ENCODE results near the gene TBC1D17. TPM values are rescaled to one million over a fixed set of nuclear protein-coding genes. Genes with fewer than 3 reads are reported as not detected.
"Not testable (repeated sequence)": the region's sequence is repeated elsewhere in the genome, so short reads cannot be mapped to it uniquely, and the experiment has no call there.

The TBC1D17 gene
- total RNA-seq, 1 experiment from 2014 or later: 17.8 TPM

DNA sequence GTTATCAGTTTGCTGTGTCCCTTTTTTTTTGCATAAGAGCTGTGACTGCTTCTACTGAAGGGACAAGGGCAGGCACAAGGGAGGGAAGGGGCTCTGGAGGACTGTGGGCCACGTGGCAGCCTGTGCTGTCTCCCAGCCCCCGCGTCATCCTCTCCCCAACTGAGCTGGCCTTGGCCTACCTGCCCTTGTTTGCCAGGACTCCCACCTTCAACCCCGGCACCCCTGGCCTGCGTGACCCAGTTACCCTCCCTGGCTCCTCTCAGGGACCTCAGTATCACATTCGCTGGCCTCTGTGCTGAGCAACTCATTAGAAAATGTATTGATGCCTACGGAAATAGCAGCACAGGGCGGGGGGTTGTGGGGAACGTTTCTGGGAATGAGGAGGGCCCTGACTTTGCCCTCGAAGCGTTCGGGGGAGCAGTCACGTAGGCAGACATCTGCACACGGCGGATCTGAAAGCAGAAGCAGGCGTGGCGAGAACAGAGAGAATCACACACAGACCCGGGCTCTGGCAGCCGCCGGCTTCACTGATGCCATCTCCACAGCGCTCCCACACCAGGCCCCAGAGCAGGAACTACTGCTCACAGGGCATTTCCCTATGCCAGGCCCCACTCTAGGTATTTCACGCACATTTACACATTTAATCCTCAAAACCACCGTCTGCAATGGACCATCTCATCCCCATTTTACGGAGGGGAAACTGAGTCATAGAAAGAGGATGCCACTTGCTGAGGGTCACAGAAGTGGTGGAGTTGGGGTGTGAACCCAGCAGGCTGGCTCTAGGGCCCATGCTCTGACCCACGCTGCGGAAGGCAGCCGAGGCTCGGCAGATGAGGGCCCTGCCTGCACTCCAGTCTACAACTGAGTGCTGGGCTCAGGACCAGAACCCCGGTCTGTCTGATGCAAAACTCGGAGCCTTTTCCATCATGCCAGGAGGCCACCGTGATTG is 45.8 kb downstream of the TBC1D17 start:
- H3K9me3 ChIP-seq (ENCODE audit: low read length): no peaks in the 10 kb centered on the region
- no peak for DNase-seq
- peaks cover 97% of the 10 kb centered on the region for H3K79me2 ChIP-seq (ENCODE audit: low read length)
- no peaks in the 10 kb centered on the region for H3K9me2 ChIP-seq (replicated peaks; ENCODE audit: low read length)
- peaks cover 72% of the 10 kb centered on the region for H3K36me3 ChIP-seq (ENCODE audit: low read depth, low read length)
- H2AFZ ChIP-seq (ENCODE audit: low read length): no peak overlapping the region
- BruUV-seq (replicated peaks): no TSS peak
- intact Hi-C loops (cut with micrococcal nuclease): no loop called here
- TF ChIP-seq EZH2 (IDR thresholded peaks at IDR 0.05; ENCODE audit: low read length, unreplicated experiment) (no peak), EZH2phosphoT487 (IDR thresholded peaks at IDR 0.05; ENCODE audit: borderline replicate concordance, low read length) (no peak)
- TF ChIP-seq, protein P1, sequence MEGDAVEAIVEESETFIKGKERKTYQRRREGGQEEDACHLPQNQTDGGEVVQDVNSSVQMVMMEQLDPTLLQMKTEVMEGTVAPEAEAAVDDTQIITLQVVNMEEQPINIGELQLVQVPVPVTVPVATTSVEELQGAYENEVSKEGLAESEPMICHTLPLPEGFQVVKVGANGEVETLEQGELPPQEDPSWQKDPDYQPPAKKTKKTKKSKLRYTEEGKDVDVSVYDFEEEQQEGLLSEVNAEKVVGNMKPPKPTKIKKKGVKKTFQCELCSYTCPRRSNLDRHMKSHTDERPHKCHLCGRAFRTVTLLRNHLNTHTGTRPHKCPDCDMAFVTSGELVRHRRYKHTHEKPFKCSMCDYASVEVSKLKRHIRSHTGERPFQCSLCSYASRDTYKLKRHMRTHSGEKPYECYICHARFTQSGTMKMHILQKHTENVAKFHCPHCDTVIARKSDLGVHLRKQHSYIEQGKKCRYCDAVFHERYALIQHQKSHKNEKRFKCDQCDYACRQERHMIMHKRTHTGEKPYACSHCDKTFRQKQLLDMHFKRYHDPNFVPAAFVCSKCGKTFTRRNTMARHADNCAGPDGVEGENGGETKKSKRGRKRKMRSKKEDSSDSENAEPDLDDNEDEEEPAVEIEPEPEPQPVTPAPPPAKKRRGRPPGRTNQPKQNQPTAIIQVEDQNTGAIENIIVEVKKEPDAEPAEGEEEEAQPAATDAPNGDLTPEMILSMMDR (conservative IDR thresholded peaks at IDR 0.05; ENCODE audit: low read depth, low read length): no peak
- peaks cover 71% of the 10 kb centered on the region for H4K20me1 ChIP-seq (ENCODE audit: low read length)
- H3K4me2 ChIP-seq (ENCODE audit: low read length): no peak overlapping the region
- no peak overlapping the region for H3K4me3 ChIP-seq (ENCODE audit: low read length)
- POLR2A ChIA-PET (ENCODE audit: unreplicated experiment): no interaction called here
- no peaks in the 10 kb centered on the region for H3K27me3 ChIP-seq (ENCODE audit: low read length)
- H3F3A ChIP-seq (ENCODE audit: low read length, unreplicated experiment): no peaks in the 10 kb centered on the region
- no peak overlapping the region for H3K27ac ChIP-seq (ENCODE audit: low read length)
- CTCF ChIA-PET: no interaction called here
- peaks cover 21% of the 10 kb centered on the region for H3K4me1 ChIP-seq (ENCODE audit: insufficient read depth, low read length)
- ATAC-seq: no peak
- no peak overlapping the region for H3K9ac ChIP-seq (ENCODE audit: low read length)

DNA sequence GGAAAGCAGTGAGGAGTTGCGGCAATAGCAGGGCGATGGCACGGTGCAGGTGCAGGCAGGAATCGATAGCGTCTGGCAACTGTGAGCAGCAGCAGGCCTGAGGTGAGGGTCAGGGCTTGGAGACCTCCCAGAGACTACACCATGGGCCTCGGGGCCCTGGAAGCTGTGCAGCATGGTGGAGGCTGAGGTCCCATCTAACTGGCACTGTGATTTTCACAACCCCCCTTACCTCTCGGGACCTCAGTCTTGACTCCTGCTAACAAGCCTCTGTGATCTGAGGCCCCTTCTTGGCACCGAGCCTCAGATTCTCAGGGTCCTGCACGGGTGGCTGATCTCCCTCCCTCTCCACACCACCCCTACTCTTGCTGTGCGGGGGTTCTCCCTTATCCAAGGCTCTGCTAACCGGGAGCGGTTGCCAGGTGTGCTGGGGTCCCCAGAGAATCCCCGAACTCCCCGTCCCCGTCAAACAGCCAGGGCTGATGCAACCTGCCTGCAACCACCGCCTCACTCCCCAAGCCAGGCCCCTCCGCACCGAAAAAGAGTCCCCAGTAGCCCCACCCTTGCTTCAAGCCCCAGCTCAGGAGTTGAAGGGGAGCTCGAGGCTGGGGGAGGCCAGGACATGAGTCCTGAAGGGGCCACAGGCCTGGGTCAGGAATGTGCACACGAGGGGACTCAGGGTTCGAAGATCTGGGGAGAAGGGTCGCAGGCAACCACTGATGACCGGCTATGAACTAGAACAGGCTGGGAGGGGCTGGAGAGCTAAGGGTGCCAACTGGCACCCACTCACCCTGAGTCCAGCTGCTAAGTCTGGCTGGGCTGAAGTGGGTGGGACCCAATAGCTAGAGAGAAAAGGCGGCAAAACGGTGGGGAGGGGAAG is 46.7 kb downstream of the TBC1D17 start:
- ChIA-PET POLR2A (ENCODE audit: unreplicated experiment) (no interaction called here), CTCF (no interaction called here)
- DNase-seq (no peak), ATAC-seq (no peak)
- H3K4me1 ChIP-seq (ENCODE audit: insufficient read depth, low read length): peaks cover 31% of the 10 kb centered on the region
- no peak overlapping the region for H3K4me3 ChIP-seq (ENCODE audit: low read length)
- intact Hi-C loops (cut with micrococcal nuclease): no loop called here
- TF ChIP-seq EZH2 (IDR thresholded peaks at IDR 0.05; ENCODE audit: low read length, unreplicated experiment) (no peak), EZH2phosphoT487 (IDR thresholded peaks at IDR 0.05; ENCODE audit: borderline replicate concordance, low read length) (no peak)
- H3K36me3 ChIP-seq (ENCODE audit: low read depth, low read length): peaks cover 66% of the 10 kb centered on the region
- H3K27me3 ChIP-seq (ENCODE audit: low read length): no peaks in the 10 kb centered on the region
- peaks cover 65% of the 10 kb centered on the region for H4K20me1 ChIP-seq (ENCODE audit: low read length)
- H3K27ac ChIP-seq (ENCODE audit: low read length): no peak overlapping the region
- H3K9ac ChIP-seq (ENCODE audit: low read length): no peak overlapping the region
- no peaks in the 10 kb centered on the region for H3K9me2 ChIP-seq (replicated peaks; ENCODE audit: low read length)
- BruUV-seq (replicated peaks): no TSS peak
- H3K79me2 ChIP-seq (ENCODE audit: low read length): peaks cover 100% of the 10 kb centered on the region
- H3K4me2 ChIP-seq (ENCODE audit: low read length): no peak overlapping the region
- H3K9me3 ChIP-seq (ENCODE audit: low read length): no peaks in the 10 kb centered on the region
- no peak overlapping the region for H2AFZ ChIP-seq (ENCODE audit: low read length)
- peaks cover 4% of the 10 kb centered on the region for H3F3A ChIP-seq (ENCODE audit: low read length, unreplicated experiment)

DNA sequence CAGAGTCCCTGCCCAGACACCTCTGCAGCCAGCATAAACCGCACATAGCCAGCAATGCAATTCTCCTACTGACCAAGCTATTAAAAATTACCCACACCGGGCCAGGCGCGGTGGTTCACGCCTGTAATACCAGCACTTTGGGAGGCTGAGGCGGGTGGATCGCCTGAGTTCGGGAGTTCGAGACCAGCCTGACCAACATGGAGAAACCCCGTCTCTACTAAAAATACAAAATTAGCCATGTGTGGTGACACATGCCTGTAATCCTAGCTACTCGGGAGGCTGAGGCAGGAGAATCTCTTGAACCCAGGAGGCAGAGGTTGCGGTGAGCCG is 47.3 kb downstream of the TBC1D17 start:
- ATAC-seq; H3K9ac ChIP-seq (ENCODE audit: low read length); BruUV-seq (replicated peaks); H3K9me2 ChIP-seq (replicated peaks; ENCODE audit: low read length); H3K4me2 ChIP-seq (ENCODE audit: low read length); H2AFZ ChIP-seq (ENCODE audit: low read length); H3K27me3 ChIP-seq (ENCODE audit: low read length); CTCF ChIA-PET; H3K9me3 ChIP-seq (ENCODE audit: low read length); POLR2A ChIA-PET (ENCODE audit: unreplicated experiment); H3K27ac ChIP-seq (ENCODE audit: low read length); H3F3A ChIP-seq (ENCODE audit: low read length, unreplicated experiment); intact Hi-C loops (cut with micrococcal nuclease); DNase-seq; H3K4me3 ChIP-seq (ENCODE audit: low read length): not testable (repeated sequence)
- Histone ChIP-seq H3K79me2 (ENCODE audit: low read length) (peaks cover 99% of the 10 kb centered on the region), H4K20me1 (ENCODE audit: low read length) (peaks cover 61% of the 10 kb centered on the region), H3K4me1 (ENCODE audit: insufficient read depth, low read length) (peaks cover 35% of the 10 kb centered on the region), H3K36me3 (ENCODE audit: low read depth, low read length) (peaks cover 62% of the 10 kb centered on the region)

Measured in PC-3 (cell line).